Measurements from ENCODE around the gene NAV2. TPM values are rescaled to one million over a fixed set of nuclear protein-coding genes. Genes with fewer than 3 reads are reported as not detected.

NAV2 gene
- polyA plus RNA-seq, 1 donor from 2014 or later: 3.0 TPM

- Histone ChIP-seq H3K36me3 (ENCODE audit: insufficient read depth, low read length) (no peaks in the 10 kb centered on the region), H3K27me3 (ENCODE audit: insufficient read depth, low read depth, low read length) (no peaks in the 10 kb centered on the region), H4K20me1 (ENCODE audit: insufficient read depth) (no peaks in the 10 kb centered on the region), H3K4me3 (ENCODE audit: low read length) (no peak overlapping the region), H3K9me2 (ENCODE audit: insufficient read depth, low read length) (no peaks in the 10 kb centered on the region), H3K9me3 (ENCODE audit: low read length) (no peaks in the 10 kb centered on the region), H3K9ac (ENCODE audit: low read length) (no peak overlapping the region), H3K27ac (ENCODE audit: low read length) (no peak overlapping the region), H3K4me2 (ENCODE audit: low read length) (no peak overlapping the region), H3F3A (ENCODE audit: insufficient read depth, low read length, poor library complexity, severe bottlenecking) (no peaks in the 10 kb centered on the region), H3K79me2 (replicated peaks; ENCODE audit: insufficient read depth, low read length) (no peaks in the 10 kb centered on the region), H2AFZ (ENCODE audit: low read depth, low read length) (no peak overlapping the region)
- TF ChIP-seq CTCF (IDR thresholded peaks at IDR 0.05; ENCODE audit: poor library complexity, severe bottlenecking): no peak
- TF ChIP-seq EZH2 (IDR thresholded peaks at IDR 0.05; ENCODE audit: borderline replicate concordance, insufficient read depth, low read length, poor library complexity, severe bottlenecking): no peak
- no peak for TF ChIP-seq RAD21 (conservative IDR thresholded peaks at IDR 0.05)
- TF ChIP-seq EP300 (conservative IDR thresholded peaks at IDR 0.05; ENCODE audit: poor library complexity, severe bottlenecking): no peak
- no peak for TF ChIP-seq MXI1 (conservative IDR thresholded peaks at IDR 0.05; ENCODE audit: poor library complexity, severe bottlenecking)
These were observed 129.9 kb downstream of the NAV2 start for GRCh38 chr11:19842505-19842904.

- Histone ChIP-seq H3K4me2 (ENCODE audit: low read length) (no peak overlapping the region), H4K20me1 (ENCODE audit: insufficient read depth) (no peaks in the 10 kb centered on the region), H2AFZ (ENCODE audit: low read depth, low read length) (no peak overlapping the region), H3K36me3 (ENCODE audit: insufficient read depth, low read length) (no peaks in the 10 kb centered on the region), H3K4me3 (ENCODE audit: low read length) (no peak overlapping the region), H3K27me3 (ENCODE audit: insufficient read depth, low read depth, low read length) (no peaks in the 10 kb centered on the region), H3K9ac (ENCODE audit: low read length) (no peak overlapping the region), H3F3A (ENCODE audit: insufficient read depth, low read length, poor library complexity, severe bottlenecking) (no peaks in the 10 kb centered on the region), H3K27ac (ENCODE audit: low read length) (no peak overlapping the region), H3K9me3 (ENCODE audit: low read length) (no peaks in the 10 kb centered on the region), H3K9me2 (ENCODE audit: insufficient read depth, low read length) (no peaks in the 10 kb centered on the region), H3K79me2 (replicated peaks; ENCODE audit: insufficient read depth, low read length) (no peaks in the 10 kb centered on the region)
- TF ChIP-seq EP300 (conservative IDR thresholded peaks at IDR 0.05; ENCODE audit: poor library complexity, severe bottlenecking) (no peak), TAF1 (IDR thresholded peaks at IDR 0.05; ENCODE audit: low read depth) (no peak), EZH2 (IDR thresholded peaks at IDR 0.05; ENCODE audit: borderline replicate concordance, insufficient read depth, low read length, poor library complexity, severe bottlenecking) (no peak), POLR2AphosphoS5 (IDR thresholded peaks at IDR 0.05) (no peak), RAD21 (conservative IDR thresholded peaks at IDR 0.05) (no peak)
- TF ChIP-seq, protein P1, sequence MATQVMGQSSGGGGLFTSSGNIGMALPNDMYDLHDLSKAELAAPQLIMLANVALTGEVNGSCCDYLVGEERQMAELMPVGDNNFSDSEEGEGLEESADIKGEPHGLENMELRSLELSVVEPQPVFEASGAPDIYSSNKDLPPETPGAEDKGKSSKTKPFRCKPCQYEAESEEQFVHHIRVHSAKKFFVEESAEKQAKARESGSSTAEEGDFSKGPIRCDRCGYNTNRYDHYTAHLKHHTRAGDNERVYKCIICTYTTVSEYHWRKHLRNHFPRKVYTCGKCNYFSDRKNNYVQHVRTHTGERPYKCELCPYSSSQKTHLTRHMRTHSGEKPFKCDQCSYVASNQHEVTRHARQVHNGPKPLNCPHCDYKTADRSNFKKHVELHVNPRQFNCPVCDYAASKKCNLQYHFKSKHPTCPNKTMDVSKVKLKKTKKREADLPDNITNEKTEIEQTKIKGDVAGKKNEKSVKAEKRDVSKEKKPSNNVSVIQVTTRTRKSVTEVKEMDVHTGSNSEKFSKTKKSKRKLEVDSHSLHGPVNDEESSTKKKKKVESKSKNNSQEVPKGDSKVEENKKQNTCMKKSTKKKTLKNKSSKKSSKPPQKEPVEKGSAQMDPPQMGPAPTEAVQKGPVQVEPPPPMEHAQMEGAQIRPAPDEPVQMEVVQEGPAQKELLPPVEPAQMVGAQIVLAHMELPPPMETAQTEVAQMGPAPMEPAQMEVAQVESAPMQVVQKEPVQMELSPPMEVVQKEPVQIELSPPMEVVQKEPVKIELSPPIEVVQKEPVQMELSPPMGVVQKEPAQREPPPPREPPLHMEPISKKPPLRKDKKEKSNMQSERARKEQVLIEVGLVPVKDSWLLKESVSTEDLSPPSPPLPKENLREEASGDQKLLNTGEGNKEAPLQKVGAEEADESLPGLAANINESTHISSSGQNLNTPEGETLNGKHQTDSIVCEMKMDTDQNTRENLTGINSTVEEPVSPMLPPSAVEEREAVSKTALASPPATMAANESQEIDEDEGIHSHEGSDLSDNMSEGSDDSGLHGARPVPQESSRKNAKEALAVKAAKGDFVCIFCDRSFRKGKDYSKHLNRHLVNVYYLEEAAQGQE (IDR thresholded peaks at IDR 0.05; ENCODE audit: borderline replicate concordance): no peak
These were observed 130.4 kb downstream of the NAV2 start for GRCh38 chr11:19843079-19843478.

DNA sequence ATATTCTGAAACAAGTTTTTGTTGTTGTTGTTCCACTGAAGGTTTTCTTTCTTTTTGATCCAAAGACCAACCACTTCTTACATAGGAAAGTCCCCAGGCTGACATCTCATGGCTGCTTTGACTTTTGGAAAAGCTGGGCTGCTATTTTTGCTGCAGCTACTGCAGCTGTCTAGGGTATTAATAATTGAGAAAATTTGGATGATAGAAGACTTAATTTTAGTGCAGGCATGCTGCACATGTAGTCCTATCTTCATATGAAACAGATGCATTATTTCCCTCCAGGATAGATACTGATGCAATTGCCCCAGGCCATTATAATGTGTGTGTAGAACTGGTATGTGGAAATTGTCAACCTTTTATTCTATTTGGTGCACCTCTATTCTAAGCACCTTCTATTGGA is 131.4 kb downstream of the NAV2 start:
- Histone ChIP-seq H3K27ac (ENCODE audit: low read length) (no peak overlapping the region), H4K20me1 (ENCODE audit: insufficient read depth) (no peaks in the 10 kb centered on the region), H2AFZ (ENCODE audit: low read depth, low read length) (no peak overlapping the region), H3K4me2 (ENCODE audit: low read length) (no peak overlapping the region), H3K4me3 (ENCODE audit: low read length) (no peak overlapping the region), H3K9me3 (ENCODE audit: low read length) (no peaks in the 10 kb centered on the region), H3K9me2 (ENCODE audit: insufficient read depth, low read length) (no peaks in the 10 kb centered on the region), H3K9ac (ENCODE audit: low read length) (no peak overlapping the region), H3K36me3 (ENCODE audit: insufficient read depth, low read length) (no peaks in the 10 kb centered on the region), H3K27me3 (ENCODE audit: insufficient read depth, low read depth, low read length) (no peaks in the 10 kb centered on the region), H3F3A (ENCODE audit: insufficient read depth, low read length, poor library complexity, severe bottlenecking) (no peaks in the 10 kb centered on the region), H3K79me2 (replicated peaks; ENCODE audit: insufficient read depth, low read length) (no peaks in the 10 kb centered on the region)
- TF ChIP-seq TAF1 (IDR thresholded peaks at IDR 0.05; ENCODE audit: low read depth) (no peak), EZH2 (IDR thresholded peaks at IDR 0.05; ENCODE audit: borderline replicate concordance, insufficient read depth, low read length, poor library complexity, severe bottlenecking) (no peak), RAD21 (conservative IDR thresholded peaks at IDR 0.05) (no peak), MXI1 (conservative IDR thresholded peaks at IDR 0.05; ENCODE audit: poor library complexity, severe bottlenecking) (no peak), CTCF (IDR thresholded peaks at IDR 0.05; ENCODE audit: poor library complexity, severe bottlenecking) (no peak), POLR2AphosphoS5 (IDR thresholded peaks at IDR 0.05) (no peak), SMC3 (conservative IDR thresholded peaks at IDR 0.05; ENCODE audit: poor library complexity) (no peak), EP300 (conservative IDR thresholded peaks at IDR 0.05; ENCODE audit: poor library complexity, severe bottlenecking) (no peak)
- TF ChIP-seq, protein P1 (IDR thresholded peaks at IDR 0.05; ENCODE audit: borderline replicate concordance): no peak

Data from neural cell (in vitro differentiated cells).